Measurements from ENCODE around the gene PRSS23. TPM values are rescaled to one million over a fixed set of nuclear protein-coding genes. Genes with fewer than 3 reads are reported as not detected.

The PRSS23 gene
- total RNA-seq, 1 experiment from 2014 or later: 3.8 TPM

- H3K9me3 ChIP-seq (ENCODE audit: control insufficient read depth in 1 of 2, insufficient read depth in 1 of 2, low read depth in 1 of 2, low read length in 2 of 2): no peaks in the 10 kb centered on the region
- H3K27ac ChIP-seq (ENCODE audit: low read depth, low read length): no peak overlapping the region
- H3K36me3 ChIP-seq (ENCODE audit: control insufficient read depth in 1 of 2, insufficient read depth in 2 of 2, low read length in 2 of 2): no peaks in the 10 kb centered on the region
- H2AFZ ChIP-seq (ENCODE audit: low read depth, low read length, poor library complexity, severe bottlenecking): no peak overlapping the region
- ChIA-PET POLR2A (no interaction called here), RAD21 (ENCODE audit: low non-redundant PET in 1 of 2, low total read pairs in 2 of 2, uncharacterized antibody in 2 of 2, unreplicated experiment in 2 of 2) (no interaction called here), CTCF (no interaction called here)
- H3K9ac ChIP-seq (ENCODE audit: low read length): no peak overlapping the region
- H3K27me3 ChIP-seq (ENCODE audit: insufficient read depth, low read length): no peaks in the 10 kb centered on the region
- no TSS peak for BruUV-seq (replicated peaks)
- intact Hi-C loops (cut with micrococcal nuclease): no loop called here
- DNase-seq (ENCODE audit: low read depth, low spot score): no peak
- H4K20me1 ChIP-seq (ENCODE audit: insufficient read depth): no peaks in the 10 kb centered on the region
- no peak overlapping the region for H3K4me2 ChIP-seq (ENCODE audit: low read length)
- H3K4me3 ChIP-seq (replicated peaks in 1 of 2; ENCODE audit: low read depth in 1 of 2, low read length in 2 of 2): no peak overlapping the region
- no peaks in the 10 kb centered on the region for H3K9me2 ChIP-seq (ENCODE audit: insufficient read depth)
- no peaks in the 10 kb centered on the region for H3K79me2 ChIP-seq (ENCODE audit: insufficient read depth, low read length)
- TF ChIP-seq SIN3A (IDR thresholded peaks at IDR 0.05; ENCODE audit: low read depth) (no peak), CEBPB (IDR thresholded peaks at IDR 0.05; ENCODE audit: low read depth) (no peak), ZBTB33 (IDR thresholded peaks at IDR 0.05; ENCODE audit: extremely low read depth, insufficient replicate concordance, low read length) (no peak), SRF (IDR thresholded peaks at IDR 0.05; ENCODE audit: low read depth) (no peak), ZNF274 (IDR thresholded peaks at IDR 0.05; ENCODE audit: low read depth, low read length) (no peak), SP1 (IDR thresholded peaks at IDR 0.05; ENCODE audit: low read depth) (no peak), EZH2 (IDR thresholded peaks at IDR 0.05) (no peak), RAD21 (IDR thresholded peaks at IDR 0.05; ENCODE audit: low read depth) (no peak), TCF7L2 (IDR thresholded peaks at IDR 0.05; ENCODE audit: borderline replicate concordance, extremely low read depth, insufficient read depth, insufficient read length) (no peak), EZH2phosphoT487 (IDR thresholded peaks at IDR 0.05; ENCODE audit: borderline replicate concordance) (no peak), MAX (IDR thresholded peaks at IDR 0.05) (no peak), ELF1 (IDR thresholded peaks at IDR 0.05; ENCODE audit: borderline replicate concordance, low read depth) (no peak), CBX3 (IDR thresholded peaks at IDR 0.05; ENCODE audit: low read depth) (no peak), POLR2A (IDR thresholded peaks at IDR 0.05; ENCODE audit: borderline replicate concordance, extremely low read depth, insufficient read depth, insufficient read length) (no peak), ZFX (IDR thresholded peaks at IDR 0.05) (no peak)
- TF ChIP-seq, protein P1, sequence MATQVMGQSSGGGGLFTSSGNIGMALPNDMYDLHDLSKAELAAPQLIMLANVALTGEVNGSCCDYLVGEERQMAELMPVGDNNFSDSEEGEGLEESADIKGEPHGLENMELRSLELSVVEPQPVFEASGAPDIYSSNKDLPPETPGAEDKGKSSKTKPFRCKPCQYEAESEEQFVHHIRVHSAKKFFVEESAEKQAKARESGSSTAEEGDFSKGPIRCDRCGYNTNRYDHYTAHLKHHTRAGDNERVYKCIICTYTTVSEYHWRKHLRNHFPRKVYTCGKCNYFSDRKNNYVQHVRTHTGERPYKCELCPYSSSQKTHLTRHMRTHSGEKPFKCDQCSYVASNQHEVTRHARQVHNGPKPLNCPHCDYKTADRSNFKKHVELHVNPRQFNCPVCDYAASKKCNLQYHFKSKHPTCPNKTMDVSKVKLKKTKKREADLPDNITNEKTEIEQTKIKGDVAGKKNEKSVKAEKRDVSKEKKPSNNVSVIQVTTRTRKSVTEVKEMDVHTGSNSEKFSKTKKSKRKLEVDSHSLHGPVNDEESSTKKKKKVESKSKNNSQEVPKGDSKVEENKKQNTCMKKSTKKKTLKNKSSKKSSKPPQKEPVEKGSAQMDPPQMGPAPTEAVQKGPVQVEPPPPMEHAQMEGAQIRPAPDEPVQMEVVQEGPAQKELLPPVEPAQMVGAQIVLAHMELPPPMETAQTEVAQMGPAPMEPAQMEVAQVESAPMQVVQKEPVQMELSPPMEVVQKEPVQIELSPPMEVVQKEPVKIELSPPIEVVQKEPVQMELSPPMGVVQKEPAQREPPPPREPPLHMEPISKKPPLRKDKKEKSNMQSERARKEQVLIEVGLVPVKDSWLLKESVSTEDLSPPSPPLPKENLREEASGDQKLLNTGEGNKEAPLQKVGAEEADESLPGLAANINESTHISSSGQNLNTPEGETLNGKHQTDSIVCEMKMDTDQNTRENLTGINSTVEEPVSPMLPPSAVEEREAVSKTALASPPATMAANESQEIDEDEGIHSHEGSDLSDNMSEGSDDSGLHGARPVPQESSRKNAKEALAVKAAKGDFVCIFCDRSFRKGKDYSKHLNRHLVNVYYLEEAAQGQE (IDR thresholded peaks at IDR 0.05; ENCODE audit: low read depth): no peak
- TF ChIP-seq, protein P2, sequence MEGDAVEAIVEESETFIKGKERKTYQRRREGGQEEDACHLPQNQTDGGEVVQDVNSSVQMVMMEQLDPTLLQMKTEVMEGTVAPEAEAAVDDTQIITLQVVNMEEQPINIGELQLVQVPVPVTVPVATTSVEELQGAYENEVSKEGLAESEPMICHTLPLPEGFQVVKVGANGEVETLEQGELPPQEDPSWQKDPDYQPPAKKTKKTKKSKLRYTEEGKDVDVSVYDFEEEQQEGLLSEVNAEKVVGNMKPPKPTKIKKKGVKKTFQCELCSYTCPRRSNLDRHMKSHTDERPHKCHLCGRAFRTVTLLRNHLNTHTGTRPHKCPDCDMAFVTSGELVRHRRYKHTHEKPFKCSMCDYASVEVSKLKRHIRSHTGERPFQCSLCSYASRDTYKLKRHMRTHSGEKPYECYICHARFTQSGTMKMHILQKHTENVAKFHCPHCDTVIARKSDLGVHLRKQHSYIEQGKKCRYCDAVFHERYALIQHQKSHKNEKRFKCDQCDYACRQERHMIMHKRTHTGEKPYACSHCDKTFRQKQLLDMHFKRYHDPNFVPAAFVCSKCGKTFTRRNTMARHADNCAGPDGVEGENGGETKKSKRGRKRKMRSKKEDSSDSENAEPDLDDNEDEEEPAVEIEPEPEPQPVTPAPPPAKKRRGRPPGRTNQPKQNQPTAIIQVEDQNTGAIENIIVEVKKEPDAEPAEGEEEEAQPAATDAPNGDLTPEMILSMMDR (IDR thresholded peaks at IDR 0.05 in 2 of 3, conservative IDR thresholded peaks at IDR 0.05 in 1 of 3; ENCODE audit: borderline replicate concordance in 1 of 3, insufficient read depth in 1 of 3, low read depth in 2 of 3, low read length in 2 of 3): no peak
- H3K4me1 ChIP-seq (ENCODE audit: control insufficient read depth in 1 of 2, insufficient read depth in 2 of 2, low read length in 2 of 2): peaks cover 3 to 15% of the 10 kb centered on the region in 2 experiments; a peak in 3 of 4 replicates
- no peak for ATAC-seq
These were observed 4.4 kb upstream of the PRSS23 start for GRCh38 chr11:86795949-86796348.
